ENCODE measurements around the gene SUPV3L1. TPM values are rescaled to one million over a fixed set of nuclear protein-coding genes. Genes with fewer than 3 reads are reported as not detected.
"Not testable (repeated sequence)": the region's sequence is repeated elsewhere in the genome, so short reads cannot be mapped to it uniquely, and the experiment has no call there.

Gene SUPV3L1
- total RNA-seq, 4 donors from 2014 or later: 23.4 to 53.7 (median 34.9) TPM

- DNase-seq (ENCODE audit: low spot score in 2 of 2): no peak
- H3K27me3 ChIP-seq: no peaks in the 10 kb centered on the region
- H3K4me1 ChIP-seq: no peaks in the 10 kb centered on the region
- H3K36me3 ChIP-seq: peaks cover 0 to 66% (median 3%) of the 10 kb centered on the region in 3 donors
- H3K9me3 ChIP-seq: no peaks in the 10 kb centered on the region
- H3K4me3 ChIP-seq: no peak overlapping the region
- 95 to 96% methylated on average over 2 of the region's 2 CpGs for WGBS, 2 donors
- H3K27ac ChIP-seq: no peak overlapping the region
- TF ChIP-seq POLR2A (IDR thresholded peaks at IDR 0.05): no peak
- no peak for TF ChIP-seq EP300 (IDR thresholded peaks at IDR 0.05)
- TF ChIP-seq, protein P1, sequence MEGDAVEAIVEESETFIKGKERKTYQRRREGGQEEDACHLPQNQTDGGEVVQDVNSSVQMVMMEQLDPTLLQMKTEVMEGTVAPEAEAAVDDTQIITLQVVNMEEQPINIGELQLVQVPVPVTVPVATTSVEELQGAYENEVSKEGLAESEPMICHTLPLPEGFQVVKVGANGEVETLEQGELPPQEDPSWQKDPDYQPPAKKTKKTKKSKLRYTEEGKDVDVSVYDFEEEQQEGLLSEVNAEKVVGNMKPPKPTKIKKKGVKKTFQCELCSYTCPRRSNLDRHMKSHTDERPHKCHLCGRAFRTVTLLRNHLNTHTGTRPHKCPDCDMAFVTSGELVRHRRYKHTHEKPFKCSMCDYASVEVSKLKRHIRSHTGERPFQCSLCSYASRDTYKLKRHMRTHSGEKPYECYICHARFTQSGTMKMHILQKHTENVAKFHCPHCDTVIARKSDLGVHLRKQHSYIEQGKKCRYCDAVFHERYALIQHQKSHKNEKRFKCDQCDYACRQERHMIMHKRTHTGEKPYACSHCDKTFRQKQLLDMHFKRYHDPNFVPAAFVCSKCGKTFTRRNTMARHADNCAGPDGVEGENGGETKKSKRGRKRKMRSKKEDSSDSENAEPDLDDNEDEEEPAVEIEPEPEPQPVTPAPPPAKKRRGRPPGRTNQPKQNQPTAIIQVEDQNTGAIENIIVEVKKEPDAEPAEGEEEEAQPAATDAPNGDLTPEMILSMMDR (IDR thresholded peaks at IDR 0.05): no peak
Observed at GRCh38 chr10:69160809-69161241, 19.2 kb upstream of the SUPV3L1 start.

- H3K27me3 ChIP-seq: no peaks in the 10 kb centered on the region
- H3K27ac ChIP-seq: no peak overlapping the region
- TF ChIP-seq, protein P1 (IDR thresholded peaks at IDR 0.05): no peak
- no peak for TF ChIP-seq POLR2A (IDR thresholded peaks at IDR 0.05)
- no peak for TF ChIP-seq EP300 (IDR thresholded peaks at IDR 0.05)
- no peaks in the 10 kb centered on the region for H3K4me1 ChIP-seq
- no peak overlapping the region for H3K4me3 ChIP-seq
- no peaks in the 10 kb centered on the region for H3K9me3 ChIP-seq
- peaks cover 0 to 89% (median 16%) of the 10 kb centered on the region in 3 donors for H3K36me3 ChIP-seq
- DNase-seq (ENCODE audit: low spot score in 2 of 2): no peak
- WGBS, 2 donors: 92 to 94% methylated on average over 4 of the region's 4 CpGs
Observed at GRCh38 chr10:69168493-69168892, 11.5 kb upstream of the SUPV3L1 start.

- H3K27me3 ChIP-seq: no peaks in the 10 kb centered on the region
- WGBS, 2 donors: 76 to 79% methylated on average over 3 of the region's 3 CpGs
- no peak overlapping the region for H3K4me3 ChIP-seq
- no peaks in the 10 kb centered on the region for H3K4me1 ChIP-seq
- peaks cover 0 to 60% (median 11%) of the 10 kb centered on the region in 3 donors for H3K36me3 ChIP-seq
- DNase-seq (ENCODE audit: low spot score in 2 of 2): no peak
- TF ChIP-seq, protein P1 (IDR thresholded peaks at IDR 0.05): no peak
- TF ChIP-seq EP300 (IDR thresholded peaks at IDR 0.05): no peak
- TF ChIP-seq POLR2A (IDR thresholded peaks at IDR 0.05): no peak
- H3K9me3 ChIP-seq: no peaks in the 10 kb centered on the region
- H3K27ac ChIP-seq: no peak overlapping the region
Observed at GRCh38 chr10:69172241-69172982, 7.6 kb upstream of the SUPV3L1 start.

- not testable (repeated sequence) for H3K27ac ChIP-seq; H3K4me3 ChIP-seq; H3K27me3 ChIP-seq; H3K9me3 ChIP-seq; DNase-seq (ENCODE audit: low spot score in 2 of 2)
- H3K36me3 ChIP-seq: peaks cover 0 to 35% (median 0%) of the 10 kb centered on the region in 3 donors
- WGBS, 2 donors: 77 to 95% methylated on average over 3 to 4 of the region's 4 CpGs
- peaks cover 0 to 11% (median 6%) of the 10 kb centered on the region in 4 donors for H3K4me1 ChIP-seq
Observed at GRCh38 chr10:69175326-69175725, 4.7 kb upstream of the SUPV3L1 start.

DNA sequence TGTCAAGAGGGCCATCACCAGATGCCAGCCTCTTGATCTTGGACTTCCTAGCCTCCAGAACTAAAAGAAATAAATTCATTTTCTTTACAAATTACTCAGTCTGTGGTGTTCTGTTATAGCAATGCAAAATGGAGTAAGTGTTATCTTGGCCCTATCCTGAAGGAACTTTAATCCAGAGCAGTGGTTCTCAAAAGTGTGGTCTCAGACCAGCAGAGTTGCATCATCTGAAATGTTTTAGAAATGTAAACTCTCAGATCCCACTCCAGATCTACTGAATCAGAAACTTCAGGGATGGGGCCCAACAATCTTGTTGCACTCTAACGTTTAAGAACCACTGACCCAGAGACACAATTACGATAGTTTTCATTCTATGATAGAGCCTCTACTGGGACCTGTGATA is 3.2 kb upstream of the SUPV3L1 start:
- Histone ChIP-seq H3K9me3 (no peaks in the 10 kb centered on the region), H3K36me3 (peaks cover 0 to 20% (median 0%) of the 10 kb centered on the region in 3 donors), H3K4me1 (peaks cover 0 to 23% (median 16%) of the 10 kb centered on the region in 4 donors), H3K27ac (no peak overlapping the region), H3K27me3 (no peaks in the 10 kb centered on the region), H3K4me3 (no peak overlapping the region)
- TF ChIP-seq POLR2A (IDR thresholded peaks at IDR 0.05) (no peak), EP300 (IDR thresholded peaks at IDR 0.05) (no peak)
- TF ChIP-seq, protein P1 (IDR thresholded peaks at IDR 0.05): no peak
- WGBS, 2 donors: 80 to 82% methylated on average over 2 of the region's 2 CpGs
- DNase-seq (ENCODE audit: low spot score in 2 of 2): no peak

Data from tibial nerve (tissue), 4 donors.